Osteoblast (primary cell): ENCODE results near the gene FHIT. TPM values are rescaled to one million over a fixed set of nuclear protein-coding genes. Genes with fewer than 3 reads are reported as not detected.

Source experiments
- DNase-seq: peaks from one replicate; pipeline ENCODE4 v3.0.0; 2011; ENCODE audit warnings: low spot score, mixed read lengths; ENCODE audit not compliant: insufficient read length; ENCODE audit errors: missing footprints
- H2AFZ ChIP-seq: 2 replicates; pipeline ENCODE4 v1.6.0; 2011; ENCODE audit warnings: mild to moderate bottlenecking, low read length
- H3K27ac ChIP-seq: 2 replicates; pipeline ENCODE4 v1.5.1; 2011; ENCODE audit warnings: mild to moderate bottlenecking, low read depth, low read length, moderate library complexity
- H3K27me3 ChIP-seq: 2 replicates; pipeline ENCODE4 v1.6.0; 2012; ENCODE audit warnings: mild to moderate bottlenecking, control low read depth, inconsistent platforms, low read length, moderate library complexity; ENCODE audit not compliant: insufficient read depth
- H3K36me3 ChIP-seq: 2 replicates; pipeline ENCODE4 v1.5.1; 2011; ENCODE audit warnings: mild to moderate bottlenecking, low read length, control low read depth, moderate library complexity; ENCODE audit not compliant: insufficient read depth
- H3K4me1 ChIP-seq: 2 replicates; pipeline ENCODE4 v1.5.1; 2011; ENCODE audit warnings: mild to moderate bottlenecking, low read length, control low read depth, moderate library complexity; ENCODE audit not compliant: insufficient read depth
- H3K4me2 ChIP-seq: 2 replicates; pipeline ENCODE4 v1.6.0; 2011; ENCODE audit warnings: mild to moderate bottlenecking, low read length; ENCODE audit not compliant: insufficient read depth
- H3K4me3 ChIP-seq: fragments of 200-600 bp; sonication (generic); 3 replicates; pipeline ENCODE4 v1.5.1; 2012; ENCODE audit warnings: mild to moderate bottlenecking, low read length, inconsistent platforms; ENCODE audit not compliant: insufficient read depth
- H3K79me2 ChIP-seq: 2 replicates; pipeline ENCODE4 v1.6.0; 2012; ENCODE audit warnings: mild to moderate bottlenecking, low read length, control low read depth, inconsistent platforms; ENCODE audit not compliant: insufficient read depth
- H3K9me3 ChIP-seq: 2 replicates; pipeline ENCODE4 v1.5.1; 2011; ENCODE audit warnings: low read depth, low read length, control low read depth
- H4K20me1 ChIP-seq: 2 replicates; pipeline ENCODE4 v1.6.0; 2012; ENCODE audit warnings: mild to moderate bottlenecking, low read length, control low read depth; ENCODE audit not compliant: insufficient read depth
- total RNA-seq: library from RNA; depleted of rRNA; stranded (reverse); fragments of >200 nt; gene quantifications from 2 replicates; pipeline ENCODE4 v1.2.3, GENCODE V29; 2012
- TF ChIP-seq, protein P1 (sequence below): IDR thresholded peaks from 2 replicates; pipeline ENCODE4 v1.5.1; 2011; ENCODE audit warnings: mild to moderate bottlenecking, low read depth, low read length, moderate library complexity; ENCODE audit errors: extremely low read depth

FHIT gene
- total RNA-seq, 1 donor, result 3.3 TPM

DNA sequence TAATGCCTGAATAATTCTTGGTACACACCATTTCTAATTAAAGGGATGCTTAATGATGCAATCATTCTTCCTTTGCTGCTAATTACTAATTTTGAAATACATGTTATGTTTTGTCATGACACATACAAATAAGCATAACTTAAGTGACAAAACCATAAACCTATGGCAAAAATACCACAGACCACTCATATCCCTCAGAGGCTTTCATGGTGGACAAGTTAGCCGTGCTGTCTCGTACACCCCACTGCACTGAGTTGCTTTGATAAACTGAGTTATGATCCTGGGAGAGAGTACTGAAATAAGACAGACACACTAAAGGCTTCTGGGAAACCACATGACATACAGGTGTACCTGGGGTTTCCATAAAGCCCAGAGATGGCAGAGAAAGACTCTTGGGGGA, 913.8 kb downstream of the FHIT start:
- DNase-seq, result no peak
- H3K4me2 ChIP-seq, result no peak overlapping the region

DNA sequence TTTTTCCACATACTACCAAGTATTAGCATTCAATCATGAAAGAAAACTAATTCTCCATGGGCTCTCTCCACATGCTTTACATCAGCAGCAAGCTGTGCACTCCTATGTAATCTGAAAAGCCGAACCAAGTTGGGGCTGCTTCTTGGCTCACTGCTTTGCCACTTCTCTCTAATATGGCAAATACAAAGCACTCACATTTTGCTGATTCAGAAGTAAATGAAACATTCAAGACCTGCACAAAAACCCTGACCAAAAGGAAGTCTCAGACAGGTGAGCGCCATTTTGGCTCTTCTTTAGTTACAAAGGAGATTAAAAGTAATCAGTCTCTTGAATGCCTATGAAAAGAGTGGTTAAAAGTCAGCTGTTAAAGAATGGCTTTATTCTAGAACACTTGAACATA, 915.2 kb downstream of the FHIT start:
- Histone ChIP-seq H4K20me1 (no peaks in the 10 kb centered on the region), H3K4me3 (no peak overlapping the region), H2AFZ (no peak overlapping the region), H3K27me3 (no peaks in the 10 kb centered on the region), H3K4me2 (no peak overlapping the region), H3K9me3 (no peaks in the 10 kb centered on the region), H3K4me1 (no peaks in the 10 kb centered on the region), H3K27ac (no peak overlapping the region), H3K36me3 (no peaks in the 10 kb centered on the region), H3K79me2 (no peaks in the 10 kb centered on the region)
- TF ChIP-seq, protein P1, sequence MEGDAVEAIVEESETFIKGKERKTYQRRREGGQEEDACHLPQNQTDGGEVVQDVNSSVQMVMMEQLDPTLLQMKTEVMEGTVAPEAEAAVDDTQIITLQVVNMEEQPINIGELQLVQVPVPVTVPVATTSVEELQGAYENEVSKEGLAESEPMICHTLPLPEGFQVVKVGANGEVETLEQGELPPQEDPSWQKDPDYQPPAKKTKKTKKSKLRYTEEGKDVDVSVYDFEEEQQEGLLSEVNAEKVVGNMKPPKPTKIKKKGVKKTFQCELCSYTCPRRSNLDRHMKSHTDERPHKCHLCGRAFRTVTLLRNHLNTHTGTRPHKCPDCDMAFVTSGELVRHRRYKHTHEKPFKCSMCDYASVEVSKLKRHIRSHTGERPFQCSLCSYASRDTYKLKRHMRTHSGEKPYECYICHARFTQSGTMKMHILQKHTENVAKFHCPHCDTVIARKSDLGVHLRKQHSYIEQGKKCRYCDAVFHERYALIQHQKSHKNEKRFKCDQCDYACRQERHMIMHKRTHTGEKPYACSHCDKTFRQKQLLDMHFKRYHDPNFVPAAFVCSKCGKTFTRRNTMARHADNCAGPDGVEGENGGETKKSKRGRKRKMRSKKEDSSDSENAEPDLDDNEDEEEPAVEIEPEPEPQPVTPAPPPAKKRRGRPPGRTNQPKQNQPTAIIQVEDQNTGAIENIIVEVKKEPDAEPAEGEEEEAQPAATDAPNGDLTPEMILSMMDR, result no peak
- DNase-seq, result no peak

More for the DNA sequence above, 913.8 kb downstream of the FHIT start:
- H4K20me1 ChIP-seq, result no peaks in the 10 kb centered on the region
- H3K36me3 ChIP-seq, result no peaks in the 10 kb centered on the region
- TF ChIP-seq, protein P1, result no peak
- no peak overlapping the region for H2AFZ ChIP-seq
- no peaks in the 10 kb centered on the region for H3K4me1 ChIP-seq
- H3K27me3 ChIP-seq, result no peaks in the 10 kb centered on the region
- no peaks in the 10 kb centered on the region for H3K9me3 ChIP-seq
- H3K79me2 ChIP-seq, result no peaks in the 10 kb centered on the region
- no peak overlapping the region for H3K4me3 ChIP-seq
- H3K27ac ChIP-seq, result no peak overlapping the region

DNA sequence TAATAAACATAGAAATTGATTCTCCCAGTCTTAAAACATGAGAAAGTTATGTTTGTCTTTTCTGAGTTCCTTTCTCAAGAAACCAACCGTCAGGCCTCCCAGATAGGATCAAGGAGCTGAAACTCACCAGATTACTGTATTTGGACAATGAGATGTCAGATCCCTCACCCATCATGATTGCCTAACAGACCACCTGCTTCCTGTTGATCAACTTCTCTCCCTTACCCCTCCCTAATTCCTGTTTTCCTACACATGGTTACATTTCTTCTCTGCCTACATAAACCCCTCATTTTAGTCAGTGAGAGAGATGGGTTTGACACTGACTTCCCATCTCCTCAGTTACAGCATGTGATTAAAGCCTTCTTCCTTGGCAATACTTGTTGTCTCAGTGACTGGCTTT, 917.5 kb downstream of the FHIT start:
- Histone ChIP-seq H3K27me3 (no peaks in the 10 kb centered on the region), H3K9me3 (no peaks in the 10 kb centered on the region), H3K4me1 (no peaks in the 10 kb centered on the region), H3K4me3 (no peak overlapping the region), H2AFZ (no peak overlapping the region), H3K27ac (no peak overlapping the region), H3K4me2 (no peak overlapping the region), H3K36me3 (no peaks in the 10 kb centered on the region), H4K20me1 (no peaks in the 10 kb centered on the region), H3K79me2 (no peaks in the 10 kb centered on the region)
- TF ChIP-seq, protein P1, result no peak
- DNase-seq, result no peak

DNA sequence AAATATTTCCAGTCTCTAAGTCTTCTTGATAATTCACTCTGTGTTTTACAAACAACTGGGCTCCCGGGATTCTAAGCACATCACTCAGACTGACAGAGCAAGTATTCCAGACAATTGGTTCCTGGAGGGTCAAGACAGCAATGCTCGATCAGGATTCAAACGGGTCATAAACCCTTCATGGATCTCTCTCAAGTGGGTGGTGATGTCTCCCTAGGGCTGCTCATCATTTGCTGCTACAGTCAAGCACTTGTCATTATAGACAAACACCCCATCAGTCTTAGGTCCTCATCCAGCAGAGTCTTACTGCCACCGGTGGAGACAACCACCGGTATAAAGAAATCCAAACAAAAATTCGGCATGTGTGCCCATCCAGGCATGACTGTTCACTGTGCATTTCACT, 921.1 kb downstream of the FHIT start:
- Histone ChIP-seq H3K27me3 (no peaks in the 10 kb centered on the region), H3K27ac (no peak overlapping the region), H2AFZ (no peak overlapping the region), H3K36me3 (no peaks in the 10 kb centered on the region), H4K20me1 (no peaks in the 10 kb centered on the region), H3K4me2 (no peak overlapping the region), H3K4me1 (no peaks in the 10 kb centered on the region), H3K79me2 (no peaks in the 10 kb centered on the region), H3K4me3 (no peak overlapping the region), H3K9me3 (no peaks in the 10 kb centered on the region)
- TF ChIP-seq, protein P1, result no peak
- DNase-seq, result no peak
